ENCODE measurements around the gene AGTR1. TPM values are rescaled to one million over a fixed set of nuclear protein-coding genes. Genes with fewer than 3 reads are reported as not detected.
"Not testable (repeated sequence)": the region's sequence is repeated elsewhere in the genome, so short reads cannot be mapped to it uniquely, and the experiment has no call there.

AGTR1 gene
- total RNA-seq, 1 donor from 2014 or later = 0.12 TPM

GRCh38 chr3:148757238-148758215 lies 59.8 kb downstream of the AGTR1 start:
- no peak for DNase-seq (ENCODE audit: extremely low read depth, low read depth, low spot score)

DNA sequence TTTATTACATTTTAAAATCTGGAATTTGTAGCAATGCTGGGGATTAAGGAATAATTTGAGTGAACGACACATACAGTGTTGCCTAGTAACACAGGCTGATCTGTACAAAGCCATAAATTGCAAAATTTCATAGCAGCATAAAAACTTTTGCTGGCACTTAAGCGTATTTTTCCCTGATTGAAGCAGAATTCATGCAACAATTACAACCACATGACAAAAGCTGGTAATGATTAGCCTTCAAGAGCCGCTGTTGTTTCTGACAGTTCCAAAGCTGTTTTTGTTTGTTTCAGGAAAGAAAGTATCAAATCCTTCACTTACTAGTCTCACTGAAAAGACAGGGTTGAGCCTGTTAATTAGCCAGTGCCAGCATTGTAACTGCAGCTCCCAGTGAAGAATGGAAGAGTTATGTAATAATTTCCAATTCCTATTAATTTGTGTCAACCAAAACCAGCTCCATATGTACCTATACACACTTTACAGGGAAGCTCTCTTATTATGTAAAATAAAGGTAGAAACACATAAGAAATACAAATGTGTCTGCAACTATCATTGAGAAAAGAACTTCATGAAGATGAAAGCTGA lies 60.7 kb downstream of the AGTR1 start:
- no peak for DNase-seq (ENCODE audit: extremely low read depth, low read depth, low spot score)

DNA sequence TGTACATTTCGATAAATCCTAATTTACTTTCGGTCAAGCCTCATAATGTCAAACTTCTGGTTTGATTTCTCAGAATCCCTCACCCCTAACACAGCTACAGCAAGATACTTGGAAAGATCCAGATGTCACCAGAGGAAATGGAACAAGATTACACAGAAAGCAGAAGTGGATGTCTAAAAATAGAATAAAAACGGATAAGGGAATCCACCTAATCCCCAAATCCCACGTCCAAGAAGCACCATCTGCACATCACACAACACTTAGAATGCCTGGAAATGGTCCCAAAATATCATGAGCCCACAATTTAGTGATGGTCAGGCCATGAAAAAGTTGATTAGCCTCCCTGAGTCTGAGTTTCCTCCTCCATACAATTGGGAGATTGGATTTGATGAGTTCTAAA lies 61.7 kb downstream of the AGTR1 start:
- no peak for DNase-seq (ENCODE audit: extremely low read depth, low read depth, low spot score)

DNA sequence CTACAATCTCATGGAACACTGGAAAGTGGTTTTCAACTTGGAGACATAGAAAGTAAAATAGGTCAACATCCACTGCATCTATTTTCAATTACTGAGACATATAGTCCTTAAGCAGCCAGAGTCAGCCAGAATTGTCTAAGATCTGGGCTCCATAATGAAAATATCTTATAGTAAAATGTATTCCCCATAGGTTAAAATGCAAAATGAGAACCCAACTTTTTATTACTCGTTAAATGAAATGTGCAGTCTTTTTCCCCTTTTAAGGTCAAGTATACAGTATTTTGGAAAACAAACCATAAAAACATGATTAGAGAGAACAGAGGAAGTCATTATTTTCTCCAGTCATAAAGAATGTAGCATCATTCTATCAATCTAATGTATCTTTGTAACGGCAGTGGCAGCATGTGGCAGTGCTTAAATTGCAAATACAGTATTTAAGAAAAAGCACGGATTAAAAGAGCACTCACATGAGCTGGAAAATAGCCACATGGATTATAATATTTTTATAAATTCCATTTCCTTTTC lies 65.5 kb downstream of the AGTR1 start:
- DNase-seq (ENCODE audit: extremely low read depth, low read depth, low spot score) = no peak

DNA sequence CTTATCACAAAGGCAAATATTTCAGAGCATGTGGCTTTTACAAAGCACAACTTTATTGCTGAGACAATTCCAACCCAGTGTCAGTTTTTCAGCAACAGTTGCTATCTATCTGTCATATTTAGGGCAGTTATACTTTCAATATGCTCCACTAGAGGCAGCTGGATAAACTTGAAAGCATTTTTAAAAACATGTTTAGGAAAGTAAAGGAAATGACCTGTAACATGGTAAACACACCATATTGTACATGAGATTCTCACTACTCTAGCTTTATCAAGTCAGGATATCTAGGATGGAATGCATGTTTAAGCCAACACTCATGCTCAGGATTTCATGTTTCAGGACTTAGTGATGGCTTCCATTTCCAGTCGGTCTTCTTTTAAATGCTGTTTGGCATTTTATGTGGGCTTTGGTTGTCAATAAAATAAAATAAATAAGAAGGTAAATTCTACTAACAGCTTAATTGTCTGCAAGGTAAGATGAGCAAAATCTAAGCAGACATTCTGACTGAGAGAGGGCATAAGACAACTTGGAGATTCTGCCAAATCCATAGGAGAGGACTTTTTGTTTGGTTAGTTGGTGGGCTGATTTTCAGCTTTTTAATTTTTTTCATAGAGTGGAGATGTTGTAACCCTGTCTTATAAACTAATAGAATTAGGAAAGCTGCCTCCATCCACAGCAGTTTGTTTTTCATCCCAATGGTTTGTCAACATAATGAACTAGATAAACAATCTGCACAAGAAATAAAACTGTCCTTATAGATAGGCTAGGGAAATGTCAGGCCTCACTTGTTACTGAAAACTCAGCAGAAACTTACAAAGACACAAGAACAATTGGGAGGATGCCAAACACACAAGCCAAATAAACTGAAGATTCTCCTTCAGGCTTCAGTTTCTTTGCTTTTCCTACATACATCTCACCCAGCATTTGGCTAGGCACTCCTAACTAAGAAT lies 66.6 kb downstream of the AGTR1 start:
- no peak for DNase-seq (ENCODE audit: extremely low read depth, low read depth, low spot score)

DNA sequence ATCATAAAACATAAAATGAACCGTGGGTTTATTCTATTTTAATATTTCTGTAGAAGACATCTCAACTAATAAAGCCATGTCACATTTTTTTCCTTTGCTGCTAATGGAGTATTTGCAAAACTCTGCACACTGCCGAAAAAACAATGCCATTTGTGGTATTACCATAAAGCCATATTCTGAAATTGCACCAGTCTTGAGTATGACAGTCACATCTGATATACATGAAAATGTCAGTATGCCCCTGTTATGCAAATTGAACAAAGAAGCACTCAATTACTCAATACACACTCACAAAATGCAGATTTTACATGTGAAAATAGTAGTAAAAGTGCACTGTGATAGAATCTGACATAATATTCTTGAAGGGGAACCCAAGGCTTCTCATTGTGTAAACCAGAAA lies 74.7 kb downstream of the AGTR1 start:
- no peak for DNase-seq (ENCODE audit: extremely low read depth, low read depth, low spot score)

DNA sequence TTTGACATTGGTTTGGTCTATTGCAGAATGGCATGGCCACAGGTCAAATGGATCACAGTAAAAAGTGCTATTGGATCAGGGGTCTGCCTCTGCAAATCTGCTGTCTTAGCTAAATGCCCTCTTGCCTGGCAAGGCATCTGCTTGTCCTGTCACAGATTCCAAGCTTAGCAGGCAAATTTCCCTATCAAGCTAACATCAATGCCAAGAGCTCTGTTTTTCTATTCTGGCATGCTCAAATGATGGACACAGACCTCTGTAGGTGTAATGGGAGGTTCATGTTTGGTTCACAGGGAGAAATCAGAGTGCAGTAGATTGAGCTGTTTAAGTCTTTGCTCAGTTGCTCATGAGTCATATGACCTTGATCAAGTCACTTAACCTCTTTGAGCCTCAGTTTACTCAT lies 75.1 kb downstream of the AGTR1 start:
- DNase-seq (ENCODE audit: extremely low read depth, low read depth, low spot score) = no peak

DNA sequence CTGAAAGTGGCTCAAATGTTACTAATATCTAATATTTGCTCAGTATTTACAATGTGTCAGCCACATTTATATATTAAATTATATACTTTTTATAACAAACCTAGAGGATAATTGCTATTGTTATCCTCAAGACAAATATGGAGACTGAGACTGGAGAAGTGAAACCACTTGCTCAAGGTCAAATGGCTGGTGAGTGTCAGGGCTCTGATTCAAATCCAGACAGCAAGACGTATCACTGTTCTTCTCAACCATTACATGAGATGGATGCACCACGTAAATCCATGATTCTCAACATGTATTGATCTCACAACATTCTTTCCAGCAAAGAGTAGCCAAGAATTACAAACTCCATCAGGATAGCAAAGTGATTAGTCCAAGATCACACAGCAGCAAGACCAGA lies 76.1 kb downstream of the AGTR1 start:
- no peak for DNase-seq (ENCODE audit: extremely low read depth, low read depth, low spot score)

- DNase-seq (ENCODE audit: extremely low read depth, low read depth, low spot score) = no peak
Observed at GRCh38 chr3:148778926-148779325, 81.2 kb downstream of the AGTR1 start.

- not testable (repeated sequence) for DNase-seq (ENCODE audit: extremely low read depth, low read depth, low spot score)
Observed at GRCh38 chr3:148785026-148785425, 87.3 kb downstream of the AGTR1 start.

DNA sequence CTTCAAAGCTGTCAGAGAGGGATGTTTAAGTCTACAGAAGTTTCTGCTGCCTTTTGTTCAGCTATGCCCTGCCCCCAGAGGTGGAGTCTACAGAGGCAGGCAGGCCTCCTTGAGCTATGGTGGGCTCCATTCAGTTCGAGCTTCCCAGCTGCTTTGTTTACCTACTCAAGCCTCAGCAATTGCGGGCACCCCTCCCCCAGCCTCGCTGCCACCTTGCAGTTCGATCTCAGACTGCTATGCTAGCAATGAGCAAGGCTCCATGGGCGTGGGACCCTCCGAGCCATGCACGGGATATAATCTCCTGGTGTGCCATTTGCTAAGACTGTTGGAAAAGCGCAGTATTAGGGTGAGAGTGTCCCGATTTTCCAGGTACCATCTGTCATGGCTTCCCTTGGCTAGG lies 88.5 kb downstream of the AGTR1 start:
- DNase-seq (ENCODE audit: extremely low read depth, low read depth, low spot score) = not testable (repeated sequence)

GRCh38 chr3:148789146-148789545 lies 91.4 kb downstream of the AGTR1 start:
- DNase-seq (ENCODE audit: extremely low read depth, low read depth, low spot score) = no peak

DNA sequence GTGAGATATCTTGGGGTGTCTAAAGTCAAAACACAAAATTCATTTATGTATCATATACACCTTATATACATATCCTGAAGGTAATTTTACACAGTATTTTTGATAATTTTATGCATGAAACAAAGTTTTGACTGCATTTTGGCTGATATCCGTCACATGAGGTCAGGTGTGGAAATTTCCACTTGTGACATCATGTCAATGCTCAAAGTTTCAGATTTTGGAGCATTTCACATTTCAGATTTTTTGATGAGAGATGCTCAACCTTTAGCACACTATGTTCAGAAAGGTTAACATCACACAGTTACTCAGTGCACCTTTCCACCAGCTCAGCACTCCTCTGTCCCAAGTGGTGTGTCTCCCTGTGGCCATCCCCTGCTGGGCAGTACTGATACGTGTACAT lies 92.2 kb downstream of the AGTR1 start:
- no peak for DNase-seq (ENCODE audit: extremely low read depth, low read depth, low spot score)

DNA sequence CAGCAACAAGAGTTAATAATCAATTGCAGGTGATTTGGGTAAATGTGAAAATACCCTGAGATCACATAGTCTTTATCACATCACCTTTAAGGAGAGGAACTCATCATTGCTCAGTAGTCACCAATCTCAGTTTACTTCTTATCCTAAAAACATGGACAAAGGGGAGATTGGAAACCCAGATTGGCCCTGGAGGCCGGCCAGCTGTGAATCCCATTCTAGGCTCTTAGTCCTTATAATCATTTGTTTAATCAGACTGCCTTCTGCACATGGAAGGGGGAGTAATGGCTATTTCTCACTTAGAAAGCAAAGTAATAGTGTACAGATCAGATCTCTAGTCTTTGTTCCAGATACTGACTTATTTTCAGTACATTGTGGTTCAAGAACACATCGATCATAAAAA lies 92.7 kb downstream of the AGTR1 start:
- no peak for DNase-seq (ENCODE audit: extremely low read depth, low read depth, low spot score)

- DNase-seq (ENCODE audit: extremely low read depth, low read depth, low spot score) = no peak
Observed at GRCh38 chr3:148790851-148791735, 93.4 kb downstream of the AGTR1 start.

- no peak for DNase-seq (ENCODE audit: extremely low read depth, low read depth, low spot score)
Observed at GRCh38 chr3:148791920-148792319, 94.2 kb downstream of the AGTR1 start.

- DNase-seq (ENCODE audit: extremely low read depth, low read depth, low spot score) = no peak
Observed at GRCh38 chr3:148792516-148792915, 94.8 kb downstream of the AGTR1 start.
